HG02970 (cell line): ENCODE data around the gene LHFPL6.

Experiments
- ATAC-seq: cut with Tn5 transposase; IDR thresholded peaks from one replicate; pipeline ENCODE4 v1.9.1; 2021; ENCODE audit warnings: mild to moderate bottlenecking, moderate library complexity, moderate number of reproducible peaks; ENCODE audit not compliant: unreplicated experiment, low FRiP score

LHFPL6 gene

GRCh38 chr13:39419876-39420275 is 183.1 kb downstream of the LHFPL6 start:
- no peak for ATAC-seq

GRCh38 chr13:39419068-39419467 is 183.9 kb downstream of the LHFPL6 start:
- no peak for ATAC-seq

GRCh38 chr13:39418424-39418823 is 184.6 kb downstream of the LHFPL6 start:
- no peak for ATAC-seq

GRCh38 chr13:39417643-39418042 is 185.3 kb downstream of the LHFPL6 start:
- no peak for ATAC-seq

- no peak for ATAC-seq
Measured at GRCh38 chr13:39417131-39417530, 185.9 kb downstream of the LHFPL6 start.

- no peak for ATAC-seq
Measured at GRCh38 chr13:39415008-39415802, 187.8 kb downstream of the LHFPL6 start.

GRCh38 chr13:39414339-39414738 is 188.7 kb downstream of the LHFPL6 start:
- ATAC-seq: no peak

GRCh38 chr13:39411511-39411910 is 191.5 kb downstream of the LHFPL6 start:
- no peak for ATAC-seq

- ATAC-seq: no peak
Measured at GRCh38 chr13:39410964-39411363, 192.0 kb downstream of the LHFPL6 start.

GRCh38 chr13:39410096-39410901 is 192.7 kb downstream of the LHFPL6 start:
- no peak for ATAC-seq

GRCh38 chr13:39408512-39408911 is 194.5 kb downstream of the LHFPL6 start:
- ATAC-seq: no peak

GRCh38 chr13:39407786-39408185 is 195.2 kb downstream of the LHFPL6 start:
- no peak for ATAC-seq

GRCh38 chr13:39407138-39407537 is 195.9 kb downstream of the LHFPL6 start:
- ATAC-seq: no peak

- no peak for ATAC-seq
Measured at GRCh38 chr13:39406688-39407087, 196.3 kb downstream of the LHFPL6 start.

- ATAC-seq: no peak
Measured at GRCh38 chr13:39405596-39406205, 197.3 kb downstream of the LHFPL6 start.

- ATAC-seq: no peak
Measured at GRCh38 chr13:39405107-39405506, 197.9 kb downstream of the LHFPL6 start.

GRCh38 chr13:39403106-39403505 is 199.9 kb downstream of the LHFPL6 start:
- ATAC-seq: no peak

GRCh38 chr13:39402221-39402970 is 200.6 kb downstream of the LHFPL6 start:
- ATAC-seq: no peak

GRCh38 chr13:39401756-39402155 is 201.2 kb downstream of the LHFPL6 start:
- no peak for ATAC-seq

GRCh38 chr13:39401046-39401705 is 201.8 kb downstream of the LHFPL6 start:
- ATAC-seq: no peak
